Lower leg skin (tissue), 3 donors: Measurements from ENCODE around the gene EXPH5.

Experiments
- POLR2A ChIP-seq, 2 donors: fragments of 450-650 bp; IDR thresholded peaks; one replicate each; pipeline ENCODE4 v1.6.1; 2016 to 2017; ENCODE audit warnings: antibody characterized with exemption in 2 of 2, mild to moderate bottlenecking in 1 of 2, moderate library complexity in 1 of 2
- TF ChIP-seq, protein P1 (sequence below), 3 donors: fragments of 450-650 bp; IDR thresholded peaks; one replicate each; pipeline ENCODE4 v1.5.1; 2016; ENCODE audit warnings: antibody characterized with exemption in 3 of 3, mild to moderate bottlenecking in 3 of 3, moderate library complexity in 2 of 3

DNA sequence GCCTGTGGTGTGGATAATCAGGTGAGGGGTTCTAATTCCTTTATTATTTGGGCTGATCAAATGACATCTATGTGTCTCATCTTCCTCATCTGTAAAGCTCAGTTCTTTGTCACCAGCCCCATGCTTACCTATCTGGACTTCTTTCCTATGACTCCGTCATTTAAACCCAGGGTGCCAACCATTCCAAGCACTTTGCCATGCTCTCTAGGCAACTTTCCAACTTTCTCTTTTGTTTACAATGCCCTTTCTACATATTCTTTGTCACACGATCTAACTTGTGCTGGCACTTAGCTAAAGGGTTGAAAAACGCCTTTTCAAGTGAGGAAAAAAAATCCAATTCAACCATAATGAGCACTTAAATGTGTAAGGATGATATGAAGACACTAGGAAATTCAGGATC, 27.9 kb downstream of the EXPH5 start:
- TF ChIP-seq, protein P1, sequence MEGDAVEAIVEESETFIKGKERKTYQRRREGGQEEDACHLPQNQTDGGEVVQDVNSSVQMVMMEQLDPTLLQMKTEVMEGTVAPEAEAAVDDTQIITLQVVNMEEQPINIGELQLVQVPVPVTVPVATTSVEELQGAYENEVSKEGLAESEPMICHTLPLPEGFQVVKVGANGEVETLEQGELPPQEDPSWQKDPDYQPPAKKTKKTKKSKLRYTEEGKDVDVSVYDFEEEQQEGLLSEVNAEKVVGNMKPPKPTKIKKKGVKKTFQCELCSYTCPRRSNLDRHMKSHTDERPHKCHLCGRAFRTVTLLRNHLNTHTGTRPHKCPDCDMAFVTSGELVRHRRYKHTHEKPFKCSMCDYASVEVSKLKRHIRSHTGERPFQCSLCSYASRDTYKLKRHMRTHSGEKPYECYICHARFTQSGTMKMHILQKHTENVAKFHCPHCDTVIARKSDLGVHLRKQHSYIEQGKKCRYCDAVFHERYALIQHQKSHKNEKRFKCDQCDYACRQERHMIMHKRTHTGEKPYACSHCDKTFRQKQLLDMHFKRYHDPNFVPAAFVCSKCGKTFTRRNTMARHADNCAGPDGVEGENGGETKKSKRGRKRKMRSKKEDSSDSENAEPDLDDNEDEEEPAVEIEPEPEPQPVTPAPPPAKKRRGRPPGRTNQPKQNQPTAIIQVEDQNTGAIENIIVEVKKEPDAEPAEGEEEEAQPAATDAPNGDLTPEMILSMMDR (IDR thresholded peaks at IDR 0.05) = no peak
- TF ChIP-seq POLR2A (IDR thresholded peaks at IDR 0.05) = no peak
